HG02642 (cell line): ENCODE data around the gene EMC8.

ENCODE experiments used
- ATAC-seq: cut with Tn5 transposase; IDR thresholded peaks from one replicate; pipeline ENCODE4 v1.9.1; 2021; ENCODE audit warnings: mild to moderate bottlenecking; ENCODE audit not compliant: unreplicated experiment, poor library complexity

Gene EMC8

DNA sequence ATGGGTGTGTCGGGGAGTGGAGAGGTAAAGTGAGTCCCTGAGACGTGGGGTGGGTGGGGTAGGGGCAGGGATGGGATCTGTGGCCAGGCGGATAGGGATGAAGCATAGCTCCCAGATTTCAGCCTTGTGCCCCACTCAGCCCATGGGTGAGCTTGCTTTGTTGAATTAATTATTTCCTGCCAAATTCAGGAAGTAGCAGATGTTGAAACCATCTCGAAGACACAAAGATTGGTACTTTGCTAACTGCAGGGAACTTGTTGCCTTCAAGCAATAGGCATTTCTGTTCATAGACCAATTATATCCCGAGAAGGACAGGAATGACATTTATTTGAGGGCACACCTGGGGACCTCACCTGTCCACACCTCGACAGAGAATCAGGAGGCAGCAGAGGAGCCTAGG, 37.5 kb downstream of the EMC8 start:
- no peak for ATAC-seq

DNA sequence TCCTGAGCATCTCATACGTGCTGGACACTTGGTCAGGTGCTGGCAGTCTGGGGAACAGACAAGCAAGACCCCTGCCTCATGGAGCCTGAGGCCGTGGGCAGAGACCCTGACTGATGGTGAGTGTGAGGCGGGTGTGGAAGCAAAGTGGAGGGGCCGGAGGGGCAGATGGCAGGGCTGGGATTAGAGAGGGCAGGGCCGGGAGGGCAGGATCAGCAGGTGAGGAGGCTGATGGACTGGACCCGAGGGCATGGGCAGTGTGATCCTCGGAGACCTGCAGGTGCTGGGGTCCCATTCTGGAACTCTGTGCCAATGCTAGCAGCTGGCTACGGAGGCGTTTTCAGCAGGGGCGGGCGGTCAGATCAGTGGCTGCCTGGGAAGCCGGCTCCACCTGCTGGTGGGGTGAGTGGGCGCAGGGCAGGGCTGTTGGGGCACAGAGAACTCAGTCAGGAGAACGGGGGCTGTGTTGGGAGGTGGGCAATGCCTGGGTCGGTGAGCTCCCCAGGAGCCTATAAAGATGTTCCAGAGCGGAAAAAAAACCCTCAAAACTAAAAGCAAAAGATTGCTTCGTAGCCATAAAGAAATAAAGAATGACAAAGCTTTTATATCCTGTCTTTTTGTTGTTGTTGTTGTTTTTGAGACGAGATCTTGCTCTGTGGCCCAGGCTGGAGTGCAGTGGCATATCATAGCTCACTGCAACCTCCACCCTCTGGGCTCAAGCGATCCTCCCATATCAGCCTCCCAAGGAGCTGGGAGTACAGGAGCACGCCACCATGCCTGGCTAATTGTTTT, 39.5 kb downstream of the EMC8 start:
- no peak for ATAC-seq

DNA sequence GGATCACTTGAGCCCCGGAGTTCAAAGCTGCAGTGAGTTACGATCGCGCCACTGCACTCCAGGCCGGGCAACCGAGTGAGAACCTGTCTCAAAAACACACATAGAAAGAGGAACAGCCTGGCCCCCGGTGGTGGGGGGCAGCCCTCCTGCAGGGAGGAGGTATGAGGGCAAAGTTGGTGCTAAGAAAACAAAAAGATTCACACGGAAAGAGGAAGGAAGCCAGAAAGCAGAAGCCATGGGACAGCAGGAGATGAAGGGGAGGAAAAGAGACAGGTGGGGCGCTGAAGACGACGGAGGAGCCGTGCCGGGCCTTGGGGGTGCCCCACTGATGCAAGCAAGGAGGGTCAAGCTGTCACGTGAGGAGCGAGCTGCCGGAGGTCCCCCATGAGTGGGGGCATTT, 40.2 kb downstream of the EMC8 start:
- ATAC-seq = no peak

DNA sequence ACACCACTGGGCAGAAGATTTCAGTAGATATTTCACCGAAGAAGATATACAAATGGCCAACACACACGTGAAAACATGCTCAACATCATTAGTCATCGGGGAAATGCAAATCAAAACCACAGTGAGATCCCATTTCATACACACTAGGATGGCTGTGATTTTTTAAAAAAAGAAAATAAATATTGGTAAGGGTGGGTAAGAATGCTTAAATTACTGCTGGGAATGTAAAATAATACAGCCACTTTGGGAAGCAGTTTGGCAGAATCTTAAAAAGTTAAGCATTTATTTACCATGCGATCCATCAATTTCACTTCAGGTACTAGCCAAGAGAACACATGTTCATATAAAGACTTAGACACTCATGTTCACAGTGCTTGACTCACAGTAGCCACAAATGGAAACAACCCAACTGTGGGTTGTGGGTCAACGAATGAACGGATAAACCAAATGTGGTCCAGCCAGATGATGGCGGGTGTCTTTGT, 42.0 kb downstream of the EMC8 start:
- peak; percentile 29 for ATAC-seq

DNA sequence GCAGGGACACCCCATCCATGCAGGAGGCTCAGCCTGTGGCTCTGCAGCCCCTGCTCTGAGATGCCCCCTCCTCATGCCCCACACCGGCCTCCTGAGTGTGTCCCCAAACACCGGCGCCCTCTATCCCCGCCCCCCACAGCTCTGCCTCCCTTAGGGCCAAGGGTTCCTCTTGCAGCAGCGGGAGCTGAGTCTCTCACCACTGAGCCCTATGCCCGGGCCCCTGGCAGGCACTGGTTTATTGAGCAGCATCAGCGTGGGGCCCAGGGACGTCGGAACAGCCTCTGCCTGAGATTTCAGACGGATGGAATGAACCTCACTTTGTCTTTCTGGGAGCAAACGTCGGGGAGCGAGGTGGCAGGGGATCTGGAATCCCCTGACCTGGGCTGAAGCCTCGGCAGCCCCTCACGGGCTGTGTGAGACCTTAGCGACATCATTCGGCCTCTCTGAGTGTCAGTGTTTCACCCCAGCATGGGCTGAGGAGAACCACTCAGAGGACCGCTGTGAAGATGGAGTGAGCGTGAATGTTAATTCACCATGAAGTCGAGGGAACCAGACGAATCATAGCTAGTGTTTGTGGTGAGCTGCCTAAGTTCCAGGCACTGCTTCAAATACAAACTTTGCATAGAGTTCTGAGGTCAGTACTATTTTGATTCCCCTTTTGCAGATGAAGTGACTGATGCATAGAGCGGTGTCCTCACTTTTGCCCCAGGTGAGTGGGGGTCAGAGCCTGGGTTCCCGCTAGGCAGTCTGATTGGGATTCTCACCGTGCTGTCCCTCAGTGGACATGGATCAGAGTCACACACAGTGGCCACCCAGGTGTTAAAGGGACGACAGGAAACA, 43.2 kb downstream of the EMC8 start:
- ATAC-seq = peak; percentile 43

DNA sequence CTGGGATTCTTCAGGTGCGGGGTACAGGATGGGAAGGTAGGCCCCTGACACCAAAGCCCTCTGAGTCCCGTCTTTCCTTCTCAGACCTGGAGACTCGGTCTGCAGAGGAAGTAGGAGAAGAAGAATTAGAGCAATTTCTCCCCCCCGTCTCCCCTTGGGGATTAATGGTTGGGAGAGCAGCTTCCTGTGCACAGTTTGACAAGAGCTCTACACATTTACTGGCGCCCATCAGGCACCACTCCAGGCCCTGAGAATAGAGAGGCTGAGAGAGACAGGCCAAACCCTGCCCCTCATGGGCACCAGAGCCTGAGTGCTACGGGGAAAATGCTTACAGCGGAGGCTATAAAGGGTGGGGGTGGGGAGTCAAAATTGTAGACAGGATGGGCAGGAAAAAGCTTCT, 44.9 kb downstream of the EMC8 start:
- no peak for ATAC-seq

DNA sequence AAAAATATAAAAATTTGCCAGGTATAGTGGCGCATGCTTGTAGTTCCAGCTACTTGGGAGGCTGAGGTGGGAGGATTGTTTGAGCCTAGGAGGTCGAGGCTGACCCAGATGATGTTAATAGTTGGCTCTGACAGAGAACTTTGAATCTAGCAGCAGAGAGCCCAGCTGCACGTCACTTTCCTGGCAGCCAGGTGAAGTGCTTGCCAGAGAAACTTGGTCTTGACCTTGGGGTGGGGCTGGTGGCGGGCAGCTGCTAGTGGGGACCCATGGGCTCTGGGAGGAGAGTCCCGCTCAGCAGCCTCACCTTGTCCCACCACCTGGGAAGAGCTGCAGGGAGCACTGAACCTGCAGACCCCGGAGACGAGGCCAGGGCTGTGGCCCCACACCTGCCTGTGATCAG, 45.4 kb downstream of the EMC8 start:
- no peak for ATAC-seq

DNA sequence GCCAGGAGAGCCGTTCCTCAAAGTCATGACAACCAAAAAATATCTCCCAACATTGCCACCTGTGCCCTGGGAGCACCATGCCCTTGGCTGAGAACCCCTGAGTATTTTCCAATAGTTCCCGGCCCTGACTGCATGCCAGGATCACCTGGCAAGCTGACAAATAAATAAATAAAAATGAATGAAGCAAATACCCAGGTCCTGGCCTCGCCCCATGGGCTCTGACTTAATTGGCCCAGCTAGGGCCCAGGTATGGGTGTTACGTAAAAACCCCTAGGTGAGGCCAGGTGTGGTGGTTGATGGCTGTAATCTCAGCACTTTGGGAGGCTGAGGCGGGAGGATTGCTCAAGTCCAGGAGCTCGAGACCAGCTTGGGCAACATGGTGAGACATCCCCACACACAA, 45.8 kb downstream of the EMC8 start:
- ATAC-seq = no peak

DNA sequence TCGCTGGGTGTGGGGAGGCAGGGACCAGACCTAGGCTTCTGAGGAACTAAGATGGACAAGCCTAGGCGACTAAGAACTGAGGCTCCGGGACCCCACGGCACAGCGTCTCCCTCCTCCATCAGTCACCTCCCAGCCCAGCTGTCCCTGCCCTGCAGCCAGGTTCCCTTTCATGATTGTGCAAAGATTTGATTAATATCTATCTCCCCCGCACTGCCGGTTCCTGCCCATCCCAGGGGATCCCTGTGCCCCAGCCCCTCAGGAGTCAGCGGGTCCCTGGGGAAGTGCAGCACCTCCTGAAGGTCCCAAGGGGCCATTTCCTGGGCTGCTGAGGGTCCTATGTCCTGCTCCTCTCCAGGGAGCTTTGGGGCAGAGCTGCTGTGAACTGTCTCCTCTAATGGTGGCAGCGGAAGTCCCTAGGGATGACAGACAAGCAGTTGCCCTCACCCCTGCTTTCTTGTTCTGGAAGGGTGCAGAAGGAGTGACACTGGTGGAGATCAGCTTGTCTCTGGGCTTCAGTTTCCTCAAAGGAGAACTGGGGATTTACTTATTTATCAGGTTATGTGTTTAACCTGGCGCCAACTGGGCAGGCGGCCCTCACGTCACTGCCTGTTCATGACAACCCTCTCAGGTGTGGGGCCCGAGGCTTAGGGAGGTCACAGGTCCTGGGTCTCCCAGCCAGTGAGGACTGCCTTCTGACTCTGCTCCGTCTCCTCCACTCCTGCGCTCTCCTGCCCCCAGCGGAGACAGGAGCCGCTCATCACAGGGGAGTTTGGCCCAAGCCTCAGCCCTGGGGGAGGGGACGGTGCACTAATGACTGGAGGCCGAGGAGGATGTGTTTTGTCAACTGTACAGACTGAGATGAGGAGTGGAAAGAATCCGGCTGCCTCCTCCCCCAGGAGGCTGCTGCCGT, 46.6 kb downstream of the EMC8 start:
- ATAC-seq = no peak

DNA sequence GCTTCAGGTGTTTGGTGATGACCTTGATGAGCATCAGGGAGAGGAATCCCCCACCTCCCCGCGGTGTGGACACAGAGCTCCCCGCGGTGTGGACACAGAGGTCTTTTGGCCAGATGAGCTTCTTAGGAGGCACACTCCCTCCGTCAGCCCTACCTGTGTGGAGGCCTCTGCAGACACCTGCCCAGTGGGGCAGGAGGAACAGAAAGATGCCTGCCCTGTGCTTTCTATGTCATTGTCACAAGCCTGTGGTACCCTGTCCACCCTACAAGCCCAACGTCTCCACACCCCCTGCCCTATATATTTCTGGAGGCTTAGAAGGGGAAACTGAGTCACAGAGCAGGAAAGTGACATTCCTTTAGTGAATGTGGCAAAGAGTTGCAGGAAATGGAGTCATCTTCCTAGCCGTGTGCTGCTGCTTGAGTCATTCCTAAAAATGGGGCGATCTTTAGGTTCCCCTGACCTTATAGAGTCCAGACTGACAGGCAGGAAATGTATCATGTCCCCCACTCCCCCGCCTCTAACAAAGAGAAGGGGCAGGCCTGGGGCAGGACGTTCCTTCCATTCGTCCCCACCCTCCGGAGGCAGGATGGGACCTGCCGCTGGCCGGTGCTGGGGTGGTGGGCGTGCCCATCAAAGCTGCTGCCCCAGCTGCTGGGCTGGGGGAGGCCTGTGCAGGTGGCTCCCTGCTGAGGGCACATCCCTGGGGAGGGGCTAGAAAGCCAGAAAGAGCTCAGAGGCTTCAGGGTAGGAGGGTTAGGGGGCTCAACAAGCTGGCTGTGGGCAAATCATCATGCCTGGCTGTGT, 47.4 kb downstream of the EMC8 start:
- no peak for ATAC-seq

DNA sequence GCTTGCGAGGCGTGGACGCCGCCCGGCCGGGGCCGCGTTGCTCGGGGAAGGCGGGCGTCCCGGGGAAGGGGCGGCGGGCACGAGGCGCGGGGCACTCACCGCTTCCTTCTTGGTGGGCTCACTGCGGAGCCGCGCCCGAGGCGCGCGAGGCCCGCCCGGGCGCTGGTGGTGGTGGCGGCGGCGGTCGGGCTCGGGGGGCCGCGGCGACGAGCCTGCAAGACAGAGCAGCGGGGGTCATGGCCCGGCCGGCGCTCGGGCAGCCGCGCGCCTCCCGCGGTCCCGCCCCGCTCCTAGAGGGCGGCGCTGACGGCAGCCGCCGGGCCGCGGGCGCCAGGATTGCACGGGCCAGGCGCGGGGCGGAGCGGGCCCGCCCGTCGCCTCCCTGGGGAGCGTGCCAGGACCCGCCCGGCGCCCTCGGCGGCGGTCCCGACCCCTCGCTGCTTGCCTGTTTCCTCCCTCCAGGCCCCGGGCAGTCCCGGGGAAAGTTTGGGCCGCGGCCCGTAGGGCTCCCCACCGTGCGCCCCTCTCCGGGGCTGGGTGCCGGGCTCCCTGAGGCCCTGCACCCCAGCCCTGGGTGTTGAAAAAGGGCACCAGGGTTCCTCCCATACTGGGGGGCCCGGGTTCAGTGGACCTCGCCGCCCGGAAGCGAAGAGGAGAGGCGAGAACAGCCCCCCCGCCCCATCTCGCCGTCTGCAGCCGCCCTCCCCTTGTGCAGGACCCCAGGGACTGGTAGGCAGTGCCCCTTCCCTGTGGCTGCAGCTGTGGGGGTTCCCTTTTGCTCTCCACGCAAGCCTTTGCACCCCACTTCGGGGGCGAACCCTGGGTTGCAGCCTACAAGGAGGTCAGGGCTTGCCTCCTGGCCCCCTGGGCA, 48.3 kb downstream of the EMC8 start, which contains the start of gene C16orf74:
Gene C16orf74 (minus strand): TSS at position 270 of the 871 bp plus-strand sequence. CDS start 15,879 bp downstream, outside the sequence.
- peak; percentile 37 for ATAC-seq

DNA sequence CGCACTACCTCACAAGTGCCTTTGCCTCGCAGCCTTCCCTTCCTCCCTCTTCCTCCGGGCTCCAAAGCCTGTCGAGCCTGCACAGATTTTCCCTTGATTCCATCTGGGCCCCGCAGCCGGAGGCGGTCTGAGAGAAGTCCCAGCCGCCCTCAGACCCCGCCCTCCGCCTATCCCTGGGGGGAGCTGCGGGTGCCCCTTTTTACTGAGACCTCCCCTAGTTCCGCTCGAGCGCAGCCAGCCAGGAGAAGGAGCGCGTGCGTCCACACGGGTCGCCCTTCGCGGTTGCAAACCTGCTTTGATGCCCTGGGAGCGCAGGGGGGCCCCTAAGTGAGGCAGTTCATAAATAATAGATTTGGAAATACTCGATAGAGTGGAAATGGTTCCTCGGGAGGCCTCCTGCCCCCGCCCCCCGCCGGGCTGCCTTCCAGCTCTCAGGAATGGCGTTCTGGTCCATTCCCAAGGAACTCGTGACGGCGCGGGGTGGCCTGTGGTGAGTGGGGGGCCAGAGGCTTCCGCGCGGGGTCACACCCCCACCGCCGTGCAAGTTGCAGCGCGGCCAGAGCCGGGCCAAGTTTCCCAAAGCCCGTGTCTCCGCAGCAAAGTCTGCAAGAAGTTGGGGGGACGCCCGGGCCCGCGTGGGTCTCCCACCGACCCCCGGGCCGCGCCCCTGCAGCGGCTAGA, 49.1 kb downstream of the EMC8 start:
- no peak for ATAC-seq

DNA sequence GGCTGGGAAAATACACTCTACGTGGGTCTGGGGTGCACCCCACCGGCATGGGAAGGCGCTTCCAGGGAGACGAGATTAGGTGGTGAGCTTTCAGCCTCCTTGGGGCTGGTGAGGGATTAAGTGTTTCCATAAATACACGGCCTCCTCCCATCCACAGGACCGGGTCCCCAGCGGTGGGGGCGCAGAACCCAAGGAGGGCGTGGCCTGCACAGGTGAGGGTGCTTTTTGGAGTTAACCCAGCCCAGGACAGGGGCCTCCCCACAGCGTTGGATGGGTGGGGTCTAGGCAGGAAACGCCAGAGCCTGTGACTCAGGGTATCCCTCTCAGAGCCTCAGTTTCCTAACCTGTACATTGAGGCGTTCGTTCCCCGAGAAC, 49.6 kb downstream of the EMC8 start:
- no peak for ATAC-seq

DNA sequence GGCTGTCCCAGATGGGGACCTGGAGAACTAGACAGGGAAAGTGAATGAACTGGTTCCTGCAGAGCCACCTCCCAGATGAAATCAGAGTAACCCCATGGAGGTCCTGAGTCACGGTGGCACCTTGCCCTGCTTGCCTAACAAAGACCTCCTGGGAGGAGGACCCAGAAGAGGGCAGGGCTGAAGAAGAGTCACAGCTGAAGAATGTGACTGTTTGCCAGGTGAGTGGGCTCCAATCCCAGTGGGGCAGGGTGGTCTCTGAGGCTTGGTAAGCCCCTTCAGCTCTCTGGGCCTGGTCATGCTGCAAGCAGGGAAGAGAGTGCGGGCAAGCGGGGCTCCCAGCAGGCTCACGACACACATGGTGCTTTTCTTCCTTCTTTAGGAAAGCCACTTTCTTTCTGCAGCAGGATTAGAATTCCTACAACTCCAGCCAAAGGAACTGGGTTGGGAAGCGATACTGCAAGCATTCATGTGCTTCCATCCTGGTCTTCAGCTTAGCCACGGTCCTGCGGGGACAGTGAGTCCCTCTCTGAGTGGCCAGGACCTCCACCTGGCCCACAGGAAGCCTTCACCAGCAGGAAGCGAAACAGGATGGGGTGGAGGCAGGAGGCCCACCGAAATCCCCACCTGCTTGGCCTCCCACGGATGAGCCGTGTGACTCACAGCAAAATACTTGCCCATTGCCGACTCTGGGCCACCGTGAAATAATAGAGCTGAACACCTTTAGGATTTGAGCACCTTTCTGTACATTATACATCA, 52.7 kb downstream of the EMC8 start:
- ATAC-seq = no peak

DNA sequence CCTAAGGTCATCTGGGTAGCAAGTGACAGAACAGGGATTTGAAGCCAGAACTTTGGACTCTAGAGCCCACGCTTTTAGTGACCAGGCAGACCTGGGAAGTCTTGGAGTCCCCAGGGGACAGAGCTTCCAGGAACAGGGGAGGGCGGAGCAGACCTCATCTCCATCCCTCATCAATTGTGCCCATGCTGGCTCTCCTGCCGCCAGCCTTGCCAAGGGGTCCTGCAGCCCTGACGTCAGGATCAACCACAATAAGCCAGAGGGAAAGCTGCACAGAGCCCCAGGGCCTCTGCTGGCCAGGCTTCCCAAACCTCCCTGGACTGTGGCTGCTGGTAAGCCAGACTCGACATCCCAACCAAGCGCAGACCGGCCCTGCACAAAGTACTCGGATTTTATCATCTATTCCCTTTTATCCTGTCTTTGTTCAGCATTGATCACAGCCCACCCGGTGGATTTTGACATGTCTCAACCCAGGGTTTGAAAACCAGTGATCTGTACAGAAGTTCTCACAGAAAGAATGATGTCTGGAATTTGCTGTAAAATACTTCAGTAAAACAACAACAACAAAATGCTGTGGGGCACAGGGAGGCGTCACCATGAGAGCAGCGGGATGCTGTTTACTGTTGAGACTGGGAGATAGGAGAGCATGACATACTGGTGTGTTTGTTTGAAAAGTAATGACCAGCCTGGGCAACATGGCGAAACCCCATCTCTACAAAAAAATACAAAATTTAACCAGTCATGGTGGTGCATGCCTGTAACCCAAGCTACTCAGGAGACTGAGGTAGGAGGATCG, 60.2 kb downstream of the EMC8 start:
- no peak for ATAC-seq

DNA sequence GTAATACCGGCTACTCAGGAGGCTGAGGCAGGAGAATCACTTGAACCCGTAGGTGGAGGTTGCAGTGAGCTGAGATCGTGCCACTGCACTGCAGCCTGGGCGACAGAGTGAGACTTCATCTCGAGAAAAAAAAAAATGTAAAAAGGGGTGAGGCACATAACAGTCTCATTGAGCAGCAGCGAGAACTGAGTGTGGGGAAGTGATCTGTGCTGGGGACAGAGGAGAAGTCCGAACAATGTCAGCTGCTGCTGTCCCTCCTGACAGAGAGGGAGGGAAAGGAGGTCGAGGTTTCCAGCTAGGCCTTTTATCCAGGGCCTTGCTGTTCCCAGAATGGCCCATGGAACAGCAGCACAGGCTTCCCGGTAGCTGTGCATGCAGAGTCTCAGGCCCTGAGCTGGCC, 62.4 kb downstream of the EMC8 start:
- ATAC-seq = no peak

DNA sequence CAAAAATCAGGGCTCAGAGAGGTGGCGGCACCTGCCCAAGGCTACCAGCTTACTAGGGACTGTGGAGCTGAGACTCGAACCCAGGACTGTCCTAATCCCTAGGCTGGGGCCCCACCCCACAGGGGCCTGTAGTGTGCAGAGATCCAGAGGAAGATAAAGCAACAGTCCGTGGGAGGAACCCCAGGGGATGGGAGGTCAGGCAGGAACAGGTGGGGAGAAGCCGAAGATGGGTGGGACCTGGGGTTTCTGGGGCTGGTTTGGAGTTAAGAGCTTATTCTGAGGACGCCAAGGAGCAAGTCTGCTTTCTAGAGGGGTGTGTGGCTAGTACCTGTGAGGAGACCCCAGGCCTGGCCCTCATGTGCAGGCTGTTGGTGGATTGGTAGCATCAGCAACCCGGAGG, 63.4 kb downstream of the EMC8 start:
- peak; percentile 11 for ATAC-seq
